ENCODE results near the gene PPT2. TPM values are rescaled to one million over a fixed set of nuclear protein-coding genes. Genes with fewer than 3 reads are reported as not detected.

PPT2 gene
- total and polyA plus RNA-seq, 2 experiments from 2014 or later: 8.9 to 20.6 TPM

GRCh38 chr6:32109765-32110160 lies 44.2 kb upstream of the PPT2 start:
- Histone ChIP-seq H3K9me2 (ENCODE audit: insufficient read depth) (no peaks in the 10 kb centered on the region), H2AFZ (no peak overlapping the region), H3K36me3 (ENCODE audit: insufficient read depth) (no peaks in the 10 kb centered on the region), H3K79me2 (replicated peaks; ENCODE audit: insufficient read depth) (no peaks in the 10 kb centered on the region), H3K4me2 (0 out of 2 replicates have a peak overlapping the region, but pooled peaks have one; percentile 68), H3K27ac (ENCODE audit: low read depth) (no peak overlapping the region), H3K4me1 (ENCODE audit: insufficient read depth) (peaks cover 13% of the 10 kb centered on the region; the same call in 1 of the 2 replicates), H3F3A (replicated peaks; ENCODE audit: low read depth) (no peaks in the 10 kb centered on the region), H4K20me1 (replicated peaks; ENCODE audit: insufficient read depth) (no peaks in the 10 kb centered on the region; the same call in none of the 2 replicates), H3K4me3 (no peak overlapping the region), H3K27me3 (ENCODE audit: insufficient read depth) (peaks cover 8% of the 10 kb centered on the region; the same call in 1 of the 2 replicates)
- Mint-ChIP-seq H3K4me3 (no peak overlapping the region), H3K9me3 (no peaks in the 10 kb centered on the region; the same call in 2 of the 3 replicates), H3K36me3 (ENCODE audit: low read depth) (peaks cover 4% of the 10 kb centered on the region; the same call in 2 of the 3 replicates), H3K27ac (no peak overlapping the region; the same call in 1 of the 2 replicates), H3K27me3 (ENCODE audit: insufficient read depth, low read depth, poor library complexity) (peaks cover 21% of the 10 kb centered on the region), H3K4me1 (peaks cover 23% of the 10 kb centered on the region)
- DNase-seq (ENCODE audit: low spot score) (no peak), ATAC-seq (no peak)
- no peak for TF ChIP-seq CREB1 (CRISPR knock-in tag; IDR thresholded peaks at IDR 0.05; ENCODE audit: low read depth)

GRCh38 chr6:32110632-32111031 lies 43.3 kb upstream of the PPT2 start:
- H3K9me2 ChIP-seq (ENCODE audit: insufficient read depth): no peaks in the 10 kb centered on the region
- Mint-ChIP-seq H3K27me3 (ENCODE audit: insufficient read depth, low read depth, poor library complexity) (peaks cover 21% of the 10 kb centered on the region), H3K4me1 (peaks cover 23% of the 10 kb centered on the region), H3K4me3 (no peak overlapping the region), H3K27ac (no peak overlapping the region), H3K9me3 (no peaks in the 10 kb centered on the region; the same call in 2 of the 3 replicates), H3K36me3 (ENCODE audit: low read depth) (peaks cover 6% of the 10 kb centered on the region; the same call in 2 of the 3 replicates)
- no peak overlapping the region for H3K27ac ChIP-seq (ENCODE audit: low read depth)
- H3K36me3 ChIP-seq (ENCODE audit: insufficient read depth): no peaks in the 10 kb centered on the region
- no peak for DNase-seq (ENCODE audit: low spot score)
- H3K4me1 ChIP-seq (ENCODE audit: insufficient read depth): peaks cover 13% of the 10 kb centered on the region; the same call in 1 of the 2 replicates
- H4K20me1 ChIP-seq (replicated peaks; ENCODE audit: insufficient read depth): no peaks in the 10 kb centered on the region; the same call in 1 of the 2 replicates
- H3K27me3 ChIP-seq (ENCODE audit: insufficient read depth): peaks cover 8% of the 10 kb centered on the region; the same call in 1 of the 2 replicates
- TF ChIP-seq ZNF462 (CRISPR knock-in tag; IDR thresholded peaks at IDR 0.05): no peak
- 0 out of 2 replicates have a peak, but pooled peaks have one; percentile 28 for TF ChIP-seq POLR2AphosphoS5 (IDR thresholded peaks at IDR 0.05; ENCODE audit: low read depth)
- H3K4me3 ChIP-seq: no peak overlapping the region
- no peaks in the 10 kb centered on the region for H3F3A ChIP-seq (replicated peaks; ENCODE audit: low read depth)
- H3K79me2 ChIP-seq (replicated peaks; ENCODE audit: insufficient read depth): no peaks in the 10 kb centered on the region
- no peak for ATAC-seq
- H3K4me2 ChIP-seq: no peak overlapping the region
- H2AFZ ChIP-seq: no peak overlapping the region

Measured in GM23338 (cell line).